Uterus (tissue), 4 donors: Measurements from ENCODE around the gene LMAN1L. TPM values are rescaled to one million over a fixed set of nuclear protein-coding genes. Genes with fewer than 3 reads are reported as not detected.

Experiments
- DNase-seq, 2 donors: peaks; one replicate each; pipeline ENCODE4 v3.0.0-alpha.2; 2019 to 2020
- H3K27ac ChIP-seq, 2 donors: fragments of 200-600 bp; sonication (generic); 1 replicate in 1 of 2; 2 replicates in 1 of 2; pipeline ENCODE4 v1.5.1; 2016 to 2018
- H3K27me3 ChIP-seq, 2 donors: fragments of 200-600 bp; sonication (generic); one replicate each; pipeline ENCODE4 v1.5.1; 2018 to 2019; ENCODE audit warnings: control low read depth in 1 of 2
- H3K36me3 ChIP-seq, 2 donors: fragments of 200-600 bp; sonication (generic); one replicate each; pipeline ENCODE4 v1.5.1; 2019; ENCODE audit warnings: control low read depth in 1 of 2
- H3K4me1 ChIP-seq, 2 donors: fragments of 200-600 bp; sonication (generic); one replicate each; pipeline ENCODE4 v1.5.1; 2018 to 2019; ENCODE audit warnings: control low read depth in 1 of 2
- H3K4me3 ChIP-seq, 2 donors: fragments of 200-600 bp; sonication (generic); 1 replicate in 1 of 2; 2 replicates in 1 of 2; pipeline ENCODE4 v1.5.1; 2018 to 2019; ENCODE audit warnings: mild to moderate bottlenecking in 1 of 2
- H3K9me3 ChIP-seq, 2 donors: fragments of 200-600 bp; sonication (generic); one replicate each; pipeline ENCODE4 v1.5.1; 2019; ENCODE audit warnings: control low read depth in 1 of 2
- POLR2A ChIP-seq, 2 donors: fragments of 450-650 bp; IDR thresholded peaks; one replicate each; pipeline ENCODE4 v1.6.1; 2016; ENCODE audit warnings: antibody characterized with exemption in 2 of 2, mild to moderate bottlenecking in 1 of 2, moderate library complexity in 1 of 2
- intact Hi-C: fragments of 100-400 bp; cut with DNase I; formaldehyde crosslinking; loops from one replicate; pipeline ENCODE4 v1.15.1; 2023; ENCODE audit warnings: low total_unique reads
- total RNA-seq, 4 donors: library from RNA; depleted of rRNA in 3 of 4; stranded (reverse); fragments of >200 nt in 3 of 4; gene quantifications; one replicate each; pipeline versions ENCODE4 v1.1.0 to v1.2.4, GENCODE V29; 2014 to 2023
- TF ChIP-seq, protein P1 (sequence below), 4 experiments: fragments of 200-600 bp in 2 of 4; fragments of 450-650 bp in 2 of 4; sonication (generic) in 2 of 4; IDR thresholded peaks; one replicate each; pipeline ENCODE4 v1.5.1; 2016 to 2019; ENCODE audit warnings: antibody characterized with exemption in 4 of 4, mild to moderate bottlenecking in 2 of 4, moderate library complexity in 1 of 4
- donor health status: DM: yes; HTN: yes; CAD: no.

Gene LMAN1L
- total RNA-seq, 4 donors from 2014 or later = 1.5 TPM; not detected in 3

- DNase-seq = peak in 1 of 2 donors; percentile 80
These were observed 31.0 kb upstream of the LMAN1L start, which contains the start of gene CSK for GRCh38 chr15:74781431-74782258. CSK (plus strand) TSS chr15:74782080; CDS start chr15:74798298, 16,218 bp downstream.

GRCh38 chr15:74782259-74783071 lies 30.2 kb upstream of the LMAN1L start:
- peaks cover 3 to 22% of the 10 kb centered on the region in 2 donors for H3K4me1 ChIP-seq
- intact Hi-C loops = no loop called here
- no peaks in the 10 kb centered on the region for H3K36me3 ChIP-seq
- peak overlapping the region; percentile 79 to 89 for H3K27ac ChIP-seq
- peak overlapping the region; percentile 66 to 79 for H3K4me3 ChIP-seq
- H3K9me3 ChIP-seq = no peaks in the 10 kb centered on the region
- no peaks in the 10 kb centered on the region for H3K27me3 ChIP-seq
- TF ChIP-seq POLR2A (IDR thresholded peaks at IDR 0.05) = no peak
- TF ChIP-seq, protein P1, sequence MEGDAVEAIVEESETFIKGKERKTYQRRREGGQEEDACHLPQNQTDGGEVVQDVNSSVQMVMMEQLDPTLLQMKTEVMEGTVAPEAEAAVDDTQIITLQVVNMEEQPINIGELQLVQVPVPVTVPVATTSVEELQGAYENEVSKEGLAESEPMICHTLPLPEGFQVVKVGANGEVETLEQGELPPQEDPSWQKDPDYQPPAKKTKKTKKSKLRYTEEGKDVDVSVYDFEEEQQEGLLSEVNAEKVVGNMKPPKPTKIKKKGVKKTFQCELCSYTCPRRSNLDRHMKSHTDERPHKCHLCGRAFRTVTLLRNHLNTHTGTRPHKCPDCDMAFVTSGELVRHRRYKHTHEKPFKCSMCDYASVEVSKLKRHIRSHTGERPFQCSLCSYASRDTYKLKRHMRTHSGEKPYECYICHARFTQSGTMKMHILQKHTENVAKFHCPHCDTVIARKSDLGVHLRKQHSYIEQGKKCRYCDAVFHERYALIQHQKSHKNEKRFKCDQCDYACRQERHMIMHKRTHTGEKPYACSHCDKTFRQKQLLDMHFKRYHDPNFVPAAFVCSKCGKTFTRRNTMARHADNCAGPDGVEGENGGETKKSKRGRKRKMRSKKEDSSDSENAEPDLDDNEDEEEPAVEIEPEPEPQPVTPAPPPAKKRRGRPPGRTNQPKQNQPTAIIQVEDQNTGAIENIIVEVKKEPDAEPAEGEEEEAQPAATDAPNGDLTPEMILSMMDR (IDR thresholded peaks at IDR 0.05) = no peak
- DNase-seq = no peak

More at GRCh38 chr15:74781431-74782258, 31.0 kb upstream of the LMAN1L start, which contains the start of gene CSK:
- intact Hi-C loops = no loop called here
- H3K4me1 ChIP-seq = peaks cover 3 to 15% of the 10 kb centered on the region in 2 donors
- peak within 1 kb of the TSS; percentile 66 to 79 for H3K4me3 ChIP-seq
- H3K27me3 ChIP-seq = no peaks in the 10 kb centered on the region
- no peaks in the 10 kb centered on the region for H3K9me3 ChIP-seq
- H3K27ac ChIP-seq = peak within 1 kb of the TSS; percentile 79 to 89
- no peaks in the 10 kb centered on the region for H3K36me3 ChIP-seq
- peak; percentile 31 to 64 for TF ChIP-seq POLR2A (IDR thresholded peaks at IDR 0.05)
- TF ChIP-seq, protein P1 (IDR thresholded peaks at IDR 0.05) = peak; percentile 29 to 91 (median 77)

- Histone ChIP-seq H3K27me3 (no peaks in the 10 kb centered on the region), H3K36me3 (no peaks in the 10 kb centered on the region), H3K9me3 (no peaks in the 10 kb centered on the region), H3K27ac (peak overlapping the region; percentile 79 to 89), H3K4me3 (peak overlapping the region; percentile 66 to 79), H3K4me1 (peaks cover 3 to 30% of the 10 kb centered on the region in 2 donors)
- DNase-seq = no peak
- intact Hi-C loops = no loop called here
- TF ChIP-seq, protein P1 (IDR thresholded peaks at IDR 0.05) = no peak
These were observed 29.4 kb upstream of the LMAN1L start for GRCh38 chr15:74783072-74783807.

GRCh38 chr15:74783808-74784175 lies 28.8 kb upstream of the LMAN1L start:
- TF ChIP-seq, protein P1 (IDR thresholded peaks at IDR 0.05) = no peak
- TF ChIP-seq POLR2A (IDR thresholded peaks at IDR 0.05) = no peak
- H3K27me3 ChIP-seq = no peaks in the 10 kb centered on the region
- peak overlapping the region in 1 of 2 donors; percentile 89 for H3K27ac ChIP-seq
- no peak for DNase-seq
- no peaks in the 10 kb centered on the region for H3K36me3 ChIP-seq
- peak overlapping the region; percentile 66 to 79 for H3K4me3 ChIP-seq
- H3K4me1 ChIP-seq = peaks cover 3 to 30% of the 10 kb centered on the region in 2 donors
- intact Hi-C loops = no loop called here
- H3K9me3 ChIP-seq = no peaks in the 10 kb centered on the region
